ENCODE data around the gene EIF3K. TPM values are rescaled to one million over a fixed set of nuclear protein-coding genes. Genes with fewer than 3 reads are reported as not detected.

Gene EIF3K
- polyA plus RNA-seq, 4 donors: 307 to 353 (median 328) TPM

- DNase-seq (ENCODE audit: low read depth in 4 of 4, low spot score in 3 of 4): no peak
These were observed 29.8 kb downstream of the EIF3K start for GRCh38 chr19:38648769-38649304.

DNA sequence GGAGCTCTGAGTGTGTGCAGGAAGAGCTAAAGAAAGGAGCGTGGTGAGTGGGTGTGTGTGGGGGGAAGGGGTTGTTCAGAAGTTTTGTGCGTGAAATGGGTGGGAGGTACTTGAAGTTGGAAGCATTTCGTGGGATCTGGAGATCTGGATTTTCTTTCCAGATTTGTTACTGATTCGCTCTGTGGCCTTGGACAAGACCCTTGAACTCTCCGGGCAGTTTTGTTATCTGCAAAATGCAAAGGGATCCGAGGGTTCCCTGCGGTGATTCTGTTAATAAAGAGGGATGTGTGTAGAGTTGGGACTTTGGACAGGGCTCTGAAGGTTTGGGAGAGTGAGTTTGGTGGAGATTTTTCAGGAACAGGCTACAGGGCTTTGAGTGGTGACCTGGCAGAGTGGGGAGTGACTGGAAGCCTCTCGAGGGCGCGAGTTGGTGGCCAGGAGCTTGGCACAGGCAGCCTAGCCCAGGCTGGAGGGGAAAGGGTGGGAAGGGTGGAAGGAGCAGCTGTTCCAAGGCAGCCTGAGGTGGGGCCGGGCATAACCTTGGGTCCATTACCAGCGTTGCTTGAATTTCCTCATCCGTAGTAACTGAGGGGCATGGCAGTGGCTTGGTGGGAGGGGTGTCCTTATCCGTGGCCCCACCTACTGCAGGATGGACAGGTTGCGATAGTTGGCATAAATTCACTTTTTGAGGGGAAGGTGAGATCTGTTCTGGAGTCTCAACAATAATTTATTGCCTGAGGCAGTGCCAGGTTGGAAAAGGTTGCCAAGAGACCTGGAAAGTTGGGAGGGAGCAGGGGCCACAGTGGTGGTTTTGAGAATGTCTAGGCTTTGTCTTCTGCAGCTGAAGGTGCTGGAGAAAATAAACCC lies 30.6 kb downstream of the EIF3K start:
- DNase-seq (ENCODE audit: low read depth in 4 of 4, low spot score in 3 of 4): no peak

- DNase-seq (ENCODE audit: low read depth in 4 of 4, low spot score in 3 of 4): no peak
These were observed 31.3 kb downstream of the EIF3K start for GRCh38 chr19:38650172-38650775.

DNA sequence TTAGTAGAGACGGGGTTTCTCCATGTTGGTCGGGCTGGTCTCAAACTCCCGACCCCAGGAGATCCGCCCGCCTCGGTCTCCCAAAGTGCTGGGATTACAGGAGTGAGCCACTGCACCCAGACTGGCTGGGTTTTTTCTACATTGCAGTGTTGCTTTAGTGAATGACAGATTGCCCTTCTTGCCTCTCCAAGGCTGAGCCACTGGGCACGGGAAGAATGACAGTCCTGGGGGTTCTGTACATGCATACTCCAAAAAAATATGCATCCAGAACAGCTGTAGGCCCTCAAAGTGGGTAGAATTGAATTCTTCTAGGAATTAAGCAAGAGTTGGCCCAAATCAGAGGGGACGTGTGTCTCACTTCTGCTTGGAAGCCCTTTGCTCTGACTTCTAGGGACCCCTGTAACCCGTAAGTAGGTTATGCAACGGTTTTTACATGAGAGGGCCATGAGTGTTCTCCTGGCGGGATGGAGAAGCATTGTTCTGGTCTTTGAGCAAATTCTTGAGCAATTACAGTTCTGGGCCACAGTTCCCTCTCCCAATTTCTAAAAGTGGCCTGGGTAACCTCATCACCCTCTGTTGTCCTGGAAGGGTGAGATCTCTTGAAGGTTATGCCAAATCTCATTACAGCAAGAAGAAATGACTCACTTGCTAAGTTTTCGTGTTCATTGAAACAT lies 32.1 kb downstream of the EIF3K start:
- no peak for DNase-seq (ENCODE audit: low read depth in 4 of 4, low spot score in 3 of 4)

DNA sequence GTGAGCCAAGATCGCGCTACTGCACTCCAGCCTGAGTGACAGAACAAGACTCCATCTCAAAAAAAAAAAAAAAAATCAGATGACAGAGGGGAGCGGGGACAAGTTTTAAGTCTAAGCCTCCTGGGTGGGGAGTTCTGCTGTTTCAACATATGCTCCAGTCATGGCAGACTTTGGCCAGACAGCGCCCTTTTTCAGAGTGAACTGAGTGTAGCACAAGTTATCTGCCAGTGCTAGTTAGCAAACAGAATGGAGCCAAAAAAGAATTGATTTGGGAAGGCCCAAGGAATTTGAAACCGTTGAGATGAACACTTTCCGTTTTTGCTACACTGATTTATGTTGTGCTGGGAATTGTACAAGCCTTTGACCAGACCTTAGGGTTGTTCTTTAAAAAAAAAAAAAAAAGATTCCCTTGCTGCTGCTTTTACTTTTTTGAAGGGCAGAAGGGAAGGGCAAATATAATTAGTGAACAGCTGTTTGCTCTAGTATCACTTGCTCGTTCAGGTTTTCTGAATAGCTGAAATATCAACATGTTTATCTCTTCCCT lies 34.1 kb downstream of the EIF3K start:
- DNase-seq (ENCODE audit: low read depth in 4 of 4, low spot score in 3 of 4): no peak

DNA sequence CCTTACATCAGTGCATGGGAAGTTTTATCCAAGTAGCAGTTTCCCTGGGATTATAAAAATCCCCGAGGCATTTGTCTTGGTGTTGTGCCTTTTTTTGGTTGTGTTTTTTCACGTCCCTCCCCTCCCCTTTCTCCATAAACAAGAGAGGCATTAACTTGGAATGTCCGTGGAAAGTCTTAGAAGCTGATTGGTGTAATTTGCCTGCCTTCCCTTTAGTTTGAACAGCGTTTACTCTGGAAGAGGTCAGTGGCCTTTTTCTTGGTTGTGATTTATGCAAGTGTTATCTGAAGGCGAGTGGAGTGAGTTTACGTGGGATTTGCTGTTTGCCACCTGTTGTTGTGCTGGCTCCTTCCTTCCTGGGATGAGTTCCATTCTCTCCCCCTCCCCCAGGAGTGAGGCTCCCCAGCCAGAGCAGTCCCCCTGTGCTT lies 35.7 kb downstream of the EIF3K start:
- no peak for DNase-seq (ENCODE audit: low read depth in 4 of 4, low spot score in 3 of 4)

GRCh38 chr19:38655148-38655824 lies 36.3 kb downstream of the EIF3K start:
- no peak for DNase-seq (ENCODE audit: low read depth in 4 of 4, low spot score in 3 of 4)

DNA sequence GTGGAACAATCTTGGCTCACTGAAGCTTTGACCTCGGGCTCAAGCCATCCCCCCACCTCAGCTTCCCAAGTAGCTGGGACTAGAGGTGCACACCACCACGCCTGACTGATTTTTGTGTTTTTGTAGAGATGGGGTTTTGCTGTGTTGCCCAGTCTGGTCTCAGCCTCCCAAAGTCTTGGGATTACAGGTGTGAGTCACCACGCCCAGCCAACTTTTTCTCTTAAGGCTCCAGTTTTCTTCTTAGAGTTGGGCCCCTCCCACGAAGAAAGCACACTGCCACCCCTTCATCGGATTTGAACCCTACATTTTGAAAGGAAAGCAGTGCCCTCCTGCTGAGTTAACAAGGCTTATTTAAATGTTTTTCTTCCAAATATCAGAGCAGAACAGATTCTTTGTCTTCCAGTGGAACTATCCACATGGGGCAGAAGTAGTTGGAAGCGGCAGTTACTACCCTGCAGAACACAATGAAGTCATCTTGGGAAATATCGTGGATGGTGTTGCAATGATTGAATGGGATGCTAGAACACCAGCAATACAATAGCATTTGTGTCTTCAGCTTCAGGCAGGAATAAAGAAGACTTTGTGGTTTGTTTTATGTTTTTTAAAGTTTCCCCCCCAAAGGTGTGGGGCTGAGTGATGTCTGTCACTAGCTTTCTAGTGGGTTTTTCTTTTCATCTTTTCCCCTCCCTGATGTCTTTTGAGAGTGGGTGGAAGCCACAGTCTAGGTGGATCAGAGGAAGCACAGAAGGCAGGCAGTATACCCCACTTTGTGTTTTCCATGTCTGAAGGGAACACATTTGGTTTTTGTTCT lies 37.4 kb downstream of the EIF3K start:
- no peak for DNase-seq (ENCODE audit: low read depth in 4 of 4, low spot score in 3 of 4)

- DNase-seq (ENCODE audit: low read depth in 4 of 4, low spot score in 3 of 4): no peak
These were observed 38.7 kb downstream of the EIF3K start for GRCh38 chr19:38657633-38658222.

- DNase-seq (ENCODE audit: low read depth in 4 of 4, low spot score in 3 of 4): no peak
These were observed 39.7 kb downstream of the EIF3K start for GRCh38 chr19:38658462-38659306.

DNA sequence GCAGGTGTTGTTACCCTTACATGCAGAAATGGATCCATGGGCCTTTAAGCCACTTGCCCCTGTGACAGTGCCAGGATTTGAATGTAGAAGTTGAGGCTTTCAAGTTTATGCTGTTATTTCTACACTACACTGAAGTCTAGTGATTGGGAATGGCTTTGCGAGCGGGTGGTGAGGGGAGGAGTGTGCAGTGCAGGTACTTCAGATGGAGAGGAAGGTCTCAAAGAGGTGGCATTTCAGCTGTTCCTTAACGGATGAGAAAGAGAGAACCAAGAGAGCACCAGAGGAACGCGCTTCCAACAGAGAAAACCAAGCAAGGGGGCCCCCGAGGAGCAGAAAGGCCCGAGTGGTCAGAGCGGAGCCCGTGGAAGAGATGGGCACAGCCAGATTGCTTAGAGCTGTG lies 41.7 kb downstream of the EIF3K start:
- DNase-seq (ENCODE audit: low read depth in 4 of 4, low spot score in 3 of 4): no peak

DNA sequence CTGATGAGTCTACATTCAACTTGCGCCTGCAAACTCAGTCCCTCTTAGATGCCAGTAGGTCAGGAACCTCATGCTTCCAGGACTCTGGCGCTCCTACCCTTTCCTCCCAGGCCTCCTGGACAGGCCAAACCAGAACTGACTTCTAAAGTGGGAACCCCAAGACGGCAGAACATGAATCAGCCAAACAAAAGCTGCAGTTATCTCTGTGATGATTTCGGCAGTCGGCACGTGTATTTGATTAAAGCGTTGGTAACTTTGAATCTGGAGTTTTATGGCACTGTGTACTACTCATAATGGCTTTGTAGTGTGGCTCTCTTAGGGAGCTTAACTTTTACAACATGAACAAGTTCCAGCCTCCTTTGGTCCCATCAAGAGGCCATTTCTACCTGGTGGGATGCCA lies 42.1 kb downstream of the EIF3K start:
- DNase-seq (ENCODE audit: low read depth in 4 of 4, low spot score in 3 of 4): no peak

DNA sequence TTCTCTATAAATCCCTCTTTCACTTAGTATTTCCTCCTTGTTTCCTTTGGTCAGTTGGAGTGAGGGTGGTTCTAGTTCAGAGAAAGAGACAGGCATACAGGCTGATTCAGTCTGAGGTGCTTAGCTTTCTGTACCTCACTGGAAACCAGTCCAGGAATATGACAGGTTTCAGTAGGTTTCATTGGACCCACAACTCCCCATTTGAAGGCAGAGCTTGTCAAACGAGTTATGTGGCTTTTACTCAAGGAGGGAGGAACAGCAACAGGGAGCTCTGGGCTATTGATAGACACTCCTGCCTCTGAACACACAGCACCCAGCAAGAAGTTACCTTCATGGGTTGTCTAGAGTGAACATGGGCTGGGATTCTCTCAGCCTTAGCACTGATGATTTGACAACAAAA lies 43.0 kb downstream of the EIF3K start:
- no peak for DNase-seq (ENCODE audit: low read depth in 4 of 4, low spot score in 3 of 4)

DNA sequence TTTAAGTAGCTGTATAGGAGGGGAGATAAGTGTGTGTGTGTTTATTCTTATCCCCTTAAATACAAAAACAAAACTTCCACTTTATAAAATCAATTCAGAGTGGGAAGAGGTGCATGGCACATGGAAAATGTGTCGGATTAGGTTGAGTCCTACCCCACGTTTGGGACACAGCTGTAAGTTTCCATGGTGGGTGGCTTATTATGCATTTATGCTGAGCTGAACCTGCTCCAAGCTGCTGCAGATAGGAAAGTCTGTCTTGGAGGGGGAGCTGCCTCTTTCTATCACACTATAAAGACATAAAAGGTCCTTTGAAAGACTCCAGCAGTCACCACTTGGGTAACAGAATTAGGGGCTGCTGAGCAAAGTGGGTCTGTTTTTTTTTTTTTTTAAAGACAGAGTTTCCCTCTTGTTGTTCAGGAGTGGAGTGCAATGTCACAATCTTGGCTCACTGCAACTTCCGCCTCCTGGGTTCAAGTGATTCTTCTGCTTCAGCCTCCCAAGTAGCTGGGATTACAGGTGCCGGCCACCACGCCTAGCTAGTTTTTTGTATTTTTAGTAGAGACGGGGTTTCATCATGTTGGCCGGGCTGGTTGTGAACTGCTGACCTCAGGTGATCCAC lies 43.7 kb downstream of the EIF3K start:
- DNase-seq (ENCODE audit: low read depth in 4 of 4, low spot score in 3 of 4): no peak

DNA sequence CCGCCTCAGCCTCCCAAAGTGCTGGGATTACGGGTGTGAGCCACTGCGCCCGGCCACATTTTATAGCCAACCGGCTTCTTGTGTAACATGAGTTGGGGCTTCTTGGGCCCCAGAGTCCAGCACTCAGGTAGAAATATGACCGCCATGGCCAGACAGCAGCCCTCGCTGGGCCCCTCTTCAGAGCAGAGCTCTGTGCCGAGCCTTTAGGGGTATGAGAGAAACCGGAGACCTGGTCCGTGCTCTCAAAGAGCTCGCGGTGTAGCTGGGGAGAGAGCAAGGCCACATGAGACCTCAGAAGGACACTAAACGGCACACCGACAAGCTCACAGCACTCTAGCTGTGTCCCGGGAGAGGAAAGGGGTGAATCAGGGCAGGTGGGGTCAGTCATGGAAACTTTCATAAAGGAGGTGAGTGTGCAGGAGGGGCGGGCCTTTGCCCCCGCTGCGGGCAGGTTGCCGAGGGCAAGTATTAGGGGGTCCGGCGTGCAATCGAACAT lies 44.2 kb downstream of the EIF3K start:
- DNase-seq (ENCODE audit: low read depth in 4 of 4, low spot score in 3 of 4): no peak

- DNase-seq (ENCODE audit: low read depth in 4 of 4, low spot score in 3 of 4): no peak
These were observed 45.0 kb downstream of the EIF3K start for GRCh38 chr19:38663957-38664502.

DNA sequence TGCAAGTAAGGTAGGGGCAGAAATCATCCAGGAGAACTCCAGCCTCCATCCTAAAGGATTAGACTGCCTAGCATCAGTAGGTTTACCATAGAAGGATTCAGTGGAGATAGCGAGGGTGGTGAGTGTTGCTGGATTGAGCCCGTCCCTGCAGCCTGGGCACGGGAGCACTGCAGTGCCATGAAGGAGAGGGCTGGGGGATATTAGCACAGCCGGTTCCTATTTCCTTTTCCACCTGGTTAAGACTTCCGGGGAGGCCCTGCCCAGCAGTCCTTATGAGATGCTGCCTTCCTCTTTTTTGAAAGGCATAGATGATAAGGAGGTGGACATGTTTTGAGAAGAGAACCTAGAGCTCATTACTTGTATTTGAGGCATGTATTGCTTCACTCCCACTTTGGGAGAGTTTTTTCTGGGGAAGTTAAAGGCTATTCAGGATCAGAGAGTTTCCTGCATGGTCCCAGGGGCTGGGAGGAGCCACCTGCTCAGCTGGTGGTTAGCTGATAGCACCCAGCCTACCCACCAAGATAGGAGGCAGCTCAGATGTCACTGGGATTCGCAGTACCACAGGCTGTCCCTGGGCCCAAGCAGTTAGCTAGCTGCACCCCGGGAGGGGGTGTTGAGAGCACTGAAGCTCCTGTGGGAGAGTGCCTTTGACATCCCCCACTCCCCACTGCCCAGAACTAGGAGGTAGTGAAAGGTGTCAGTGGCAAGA lies 45.7 kb downstream of the EIF3K start:
- no peak for DNase-seq (ENCODE audit: low read depth in 4 of 4, low spot score in 3 of 4)

All from right renal pelvis (tissue), 4 donors.